ENCODE data around the gene C4BPA.
A peak's percentile ranks its signal among the peaks of the same experiment; 100 is the strongest.

DNA sequence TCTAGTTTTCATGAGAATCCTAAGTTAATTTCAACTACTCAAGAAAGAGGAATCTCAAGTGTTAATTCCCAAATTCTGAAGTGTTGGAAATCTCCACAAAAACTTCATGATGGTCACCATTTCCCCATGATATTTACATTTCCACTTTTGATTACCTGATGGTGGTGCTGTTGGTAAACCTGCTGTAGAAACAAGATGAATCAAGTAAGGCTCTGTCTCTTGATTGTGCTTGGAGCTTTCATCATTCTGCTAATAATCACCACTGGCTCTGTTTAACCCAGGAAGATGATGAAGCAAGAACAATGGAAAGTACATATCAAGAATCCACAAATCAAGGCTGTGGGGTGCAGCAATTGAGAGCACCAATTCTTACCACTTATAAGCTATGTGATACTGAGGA, 77.8 kb downstream of the C4BPA start:
- TF ChIP-seq YY1 (IDR thresholded peaks at IDR 0.05; ENCODE audit: low read depth) = no peak
- no peak for TF ChIP-seq TAF1 (IDR thresholded peaks at IDR 0.05; ENCODE audit: low read depth)
- TF ChIP-seq CREB1 (IDR thresholded peaks at IDR 0.05; ENCODE audit: low read depth) = no peak
- peak; percentile 52 for TF ChIP-seq RAD21 (IDR thresholded peaks at IDR 0.05; ENCODE audit: low read depth)
- TF ChIP-seq EP300 (IDR thresholded peaks at IDR 0.05; ENCODE audit: borderline replicate concordance) = no peak
- TF ChIP-seq NFIC (IDR thresholded peaks at IDR 0.05) = no peak
- TF ChIP-seq TEAD4 (IDR thresholded peaks at IDR 0.05) = no peak
- no peak for TF ChIP-seq CEBPB (IDR thresholded peaks at IDR 0.05)
- TF ChIP-seq, protein P1, sequence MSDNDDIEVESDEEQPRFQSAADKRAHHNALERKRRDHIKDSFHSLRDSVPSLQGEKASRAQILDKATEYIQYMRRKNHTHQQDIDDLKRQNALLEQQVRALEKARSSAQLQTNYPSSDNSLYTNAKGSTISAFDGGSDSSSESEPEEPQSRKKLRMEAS (IDR thresholded peaks at IDR 0.05) = no peak
- TF ChIP-seq, protein P2, sequence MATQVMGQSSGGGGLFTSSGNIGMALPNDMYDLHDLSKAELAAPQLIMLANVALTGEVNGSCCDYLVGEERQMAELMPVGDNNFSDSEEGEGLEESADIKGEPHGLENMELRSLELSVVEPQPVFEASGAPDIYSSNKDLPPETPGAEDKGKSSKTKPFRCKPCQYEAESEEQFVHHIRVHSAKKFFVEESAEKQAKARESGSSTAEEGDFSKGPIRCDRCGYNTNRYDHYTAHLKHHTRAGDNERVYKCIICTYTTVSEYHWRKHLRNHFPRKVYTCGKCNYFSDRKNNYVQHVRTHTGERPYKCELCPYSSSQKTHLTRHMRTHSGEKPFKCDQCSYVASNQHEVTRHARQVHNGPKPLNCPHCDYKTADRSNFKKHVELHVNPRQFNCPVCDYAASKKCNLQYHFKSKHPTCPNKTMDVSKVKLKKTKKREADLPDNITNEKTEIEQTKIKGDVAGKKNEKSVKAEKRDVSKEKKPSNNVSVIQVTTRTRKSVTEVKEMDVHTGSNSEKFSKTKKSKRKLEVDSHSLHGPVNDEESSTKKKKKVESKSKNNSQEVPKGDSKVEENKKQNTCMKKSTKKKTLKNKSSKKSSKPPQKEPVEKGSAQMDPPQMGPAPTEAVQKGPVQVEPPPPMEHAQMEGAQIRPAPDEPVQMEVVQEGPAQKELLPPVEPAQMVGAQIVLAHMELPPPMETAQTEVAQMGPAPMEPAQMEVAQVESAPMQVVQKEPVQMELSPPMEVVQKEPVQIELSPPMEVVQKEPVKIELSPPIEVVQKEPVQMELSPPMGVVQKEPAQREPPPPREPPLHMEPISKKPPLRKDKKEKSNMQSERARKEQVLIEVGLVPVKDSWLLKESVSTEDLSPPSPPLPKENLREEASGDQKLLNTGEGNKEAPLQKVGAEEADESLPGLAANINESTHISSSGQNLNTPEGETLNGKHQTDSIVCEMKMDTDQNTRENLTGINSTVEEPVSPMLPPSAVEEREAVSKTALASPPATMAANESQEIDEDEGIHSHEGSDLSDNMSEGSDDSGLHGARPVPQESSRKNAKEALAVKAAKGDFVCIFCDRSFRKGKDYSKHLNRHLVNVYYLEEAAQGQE (IDR thresholded peaks at IDR 0.05; ENCODE audit: low read depth) = no peak
- no peak for TF ChIP-seq FOXM1 (IDR thresholded peaks at IDR 0.05; ENCODE audit: borderline replicate concordance, low read depth)
- TF ChIP-seq TCF12 (IDR thresholded peaks at IDR 0.05; ENCODE audit: low read depth) = no peak

Measured in Ishikawa (cell line).